Stimulated activated effector memory CD8-positive, alpha-beta T cell treated with anti-CD3 and anti-CD28 coated beads, Interleukin-12 subunit alpha, Interleukin-12 subunit beta, amount 100 ng/mL, for 72 hours (primary cell): ENCODE results near the gene ABHD10.

Experiments
- ATAC-seq: fragments of 150-1000 bp; cut with Tn5 transposase; 2 replicates; pipeline ENCODE4 v1.10.0; 2021
- DNase-seq, 2 donors: peaks; one replicate each; pipeline ENCODE4 v3.0.0; 2021 to 2022; ENCODE audit warnings: low spot score in 2 of 2
- H3K27ac Mint-ChIP-seq: one replicate; pipeline ENCODE4 v1.8.0; 2022; ENCODE audit warnings: mild to moderate bottlenecking, mixed read lengths
- H3K36me3 Mint-ChIP-seq: one replicate; pipeline ENCODE4 v1.8.0; 2022; ENCODE audit warnings: mild to moderate bottlenecking, mixed read lengths
- H3K4me1 Mint-ChIP-seq: one replicate; pipeline ENCODE4 v1.8.0; 2022; ENCODE audit warnings: mixed read lengths
- H3K4me3 Mint-ChIP-seq: one replicate; pipeline ENCODE4 v1.8.0; 2022; ENCODE audit warnings: mild to moderate bottlenecking, mixed read lengths
- H3K9me3 Mint-ChIP-seq: one replicate; pipeline ENCODE4 v1.8.0; 2022; ENCODE audit warnings: mixed read lengths

The ABHD10 gene

DNA sequence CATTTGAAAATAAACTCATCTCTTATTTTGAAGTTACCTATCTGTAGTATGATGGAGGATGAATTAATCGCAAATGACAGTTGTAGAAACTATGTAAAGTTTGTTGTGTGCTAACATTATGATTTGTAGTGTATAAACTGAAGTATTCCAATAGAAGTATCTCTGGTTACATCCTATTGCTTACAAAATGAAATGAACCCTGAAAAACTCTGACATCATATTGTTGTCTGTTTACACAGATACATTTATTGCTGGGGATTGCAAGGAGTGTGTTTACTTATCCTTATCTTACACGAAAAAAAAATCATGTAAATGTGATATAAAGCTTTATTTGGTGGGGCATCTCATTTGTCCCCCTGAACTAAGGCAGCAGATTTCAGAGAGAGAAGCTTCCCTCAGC is 2.6 kb upstream of the ABHD10 start:
- H3K36me3 Mint-ChIP-seq, result peaks cover 31% of the 10 kb centered on the region
- H3K9me3 Mint-ChIP-seq, result no peaks in the 10 kb centered on the region
- peaks cover 12% of the 10 kb centered on the region for H3K4me1 Mint-ChIP-seq
- H3K27ac Mint-ChIP-seq, result no peak overlapping the region
- DNase-seq (no peak), ATAC-seq (no peak)
- H3K4me3 Mint-ChIP-seq, result no peak overlapping the region

DNA sequence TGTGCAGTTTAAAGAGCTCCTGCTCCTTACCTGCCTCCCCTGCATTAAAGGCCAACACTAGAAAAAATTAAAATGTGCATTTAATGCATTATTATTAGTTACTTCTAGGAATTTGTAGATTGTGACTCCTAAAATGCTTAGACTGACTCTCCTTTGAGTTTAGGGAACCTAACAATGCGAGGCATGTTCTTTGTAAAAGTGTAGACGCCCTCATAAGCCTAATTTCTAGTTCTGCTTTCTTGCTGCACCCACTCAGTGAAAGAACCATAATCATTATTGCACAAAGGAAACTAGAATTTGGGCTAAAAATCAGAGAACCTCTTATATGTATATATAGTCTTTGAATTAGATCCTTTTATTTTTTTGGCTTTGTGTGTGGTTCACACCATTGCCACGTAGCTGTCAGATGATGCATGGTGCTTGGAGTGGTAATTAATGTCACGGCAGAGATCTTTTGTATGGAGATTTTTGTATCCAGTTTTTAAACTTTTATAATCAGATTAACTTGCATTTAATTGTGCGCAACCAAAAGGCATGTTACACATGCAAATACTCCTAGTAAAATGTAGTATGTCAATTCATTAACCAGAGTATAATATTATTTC is 710 bp downstream of the ABHD10 start:
- H3K4me1 Mint-ChIP-seq, result peaks cover 20% of the 10 kb centered on the region

DNA sequence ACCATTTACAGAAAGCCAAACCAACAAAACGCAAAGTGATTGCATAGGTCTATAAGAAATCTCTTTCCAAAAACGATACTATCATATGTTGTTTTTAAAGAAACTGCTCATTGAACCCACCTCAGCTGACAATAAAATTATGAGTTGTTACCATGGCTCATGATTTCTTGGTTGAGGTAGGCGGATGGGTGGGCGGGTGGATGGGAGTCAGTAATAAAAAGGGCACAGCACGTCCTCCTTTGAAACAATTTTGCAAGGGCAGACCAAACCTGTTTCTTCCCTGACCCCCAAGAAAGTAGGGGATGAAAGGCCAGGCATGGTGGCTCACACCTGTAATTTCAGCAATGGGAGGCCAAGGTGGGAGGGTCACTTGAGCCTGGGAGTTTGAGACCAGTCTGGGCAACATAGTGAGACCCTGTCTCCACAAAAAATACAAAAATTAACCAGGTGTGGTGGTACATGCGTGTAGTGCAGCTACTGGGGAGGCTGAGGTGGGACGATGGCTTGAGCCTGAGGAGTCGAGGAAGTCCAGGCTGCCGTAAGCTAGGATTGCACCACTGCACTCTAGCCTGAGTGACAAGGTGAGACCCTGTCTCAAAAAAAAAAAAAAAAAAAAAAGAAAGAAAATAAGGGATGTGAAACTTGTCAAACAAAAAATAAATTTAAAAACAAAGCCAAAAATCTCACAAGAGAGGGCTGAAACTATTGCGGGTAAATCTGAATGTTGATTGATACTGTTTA is 2.1 kb downstream of the ABHD10 start:
- Mint-ChIP-seq H3K36me3 (peaks cover 66% of the 10 kb centered on the region), H3K4me3 (peak overlapping the region; percentile 85), H3K27ac (peak overlapping the region; percentile 94), H3K4me1 (peaks cover 34% of the 10 kb centered on the region), H3K9me3 (no peaks in the 10 kb centered on the region)
- ATAC-seq (no peak), DNase-seq (no peak)

More for the DNA sequence above, 710 bp downstream of the ABHD10 start:
- DNase-seq, result no peak
- no peaks in the 10 kb centered on the region for H3K9me3 Mint-ChIP-seq
- peaks cover 63% of the 10 kb centered on the region for H3K36me3 Mint-ChIP-seq
- peak; percentile 53 for ATAC-seq
- peak overlapping the region; percentile 85 for H3K4me3 Mint-ChIP-seq
- H3K27ac Mint-ChIP-seq, result peak overlapping the region; percentile 94

DNA sequence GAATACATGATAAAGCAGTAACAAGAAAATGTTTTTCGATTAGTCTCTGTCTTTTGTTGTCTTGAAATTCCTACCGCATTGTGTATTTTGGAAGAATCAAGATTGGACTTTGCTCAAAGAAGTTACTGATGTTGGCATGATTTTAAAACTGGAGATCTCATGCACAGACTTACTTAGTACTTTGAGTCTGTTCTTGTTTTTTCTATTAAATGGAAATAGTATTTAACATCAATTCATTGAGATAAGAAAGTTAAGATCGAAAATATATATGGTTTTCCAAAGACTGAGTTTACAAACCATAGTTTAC is 2.6 kb downstream of the ABHD10 start:
- ATAC-seq (no peak), DNase-seq (no peak)
- Mint-ChIP-seq H3K4me3 (peak overlapping the region; percentile 85), H3K9me3 (no peaks in the 10 kb centered on the region), H3K36me3 (peaks cover 72% of the 10 kb centered on the region), H3K4me1 (peaks cover 36% of the 10 kb centered on the region), H3K27ac (no peak overlapping the region)

DNA sequence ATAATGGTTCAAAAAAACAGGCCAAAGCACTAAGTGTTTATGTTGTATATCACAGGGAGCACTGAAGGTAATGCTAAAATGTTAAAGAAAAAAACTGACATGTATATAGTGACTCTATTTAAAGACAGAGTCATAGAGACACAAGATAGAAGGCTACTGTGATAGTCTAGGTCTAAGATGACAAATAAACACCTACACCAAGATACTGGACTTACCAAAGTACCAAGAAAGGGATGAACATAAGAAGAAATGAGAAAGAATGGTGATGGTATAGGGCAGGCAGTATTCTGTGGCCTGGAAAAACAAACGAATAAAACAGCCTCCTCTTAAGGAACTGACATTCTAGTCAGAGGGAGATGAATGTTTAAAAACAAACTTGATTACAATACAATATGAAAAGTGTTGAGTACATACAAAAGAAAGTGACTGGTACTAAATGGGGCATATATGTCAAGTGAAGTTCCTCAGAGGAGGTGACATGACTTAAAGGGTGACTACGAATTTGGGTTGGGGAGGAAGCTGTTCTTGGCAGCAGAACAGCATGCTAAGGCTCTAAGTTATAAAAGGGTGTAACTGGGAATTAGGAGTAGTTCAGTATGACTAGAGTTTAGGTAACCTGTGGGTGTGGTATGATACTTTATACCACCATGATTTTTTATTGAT is 5.9 kb downstream of the ABHD10 start:
- H3K36me3 Mint-ChIP-seq, result peaks cover 88% of the 10 kb centered on the region
- DNase-seq, result no peak
- peak overlapping the region; percentile 15 for H3K4me3 Mint-ChIP-seq
- H3K27ac Mint-ChIP-seq, result peak overlapping the region; percentile 32
- no peaks in the 10 kb centered on the region for H3K9me3 Mint-ChIP-seq
- peak; percentile 92 for ATAC-seq
- H3K4me1 Mint-ChIP-seq, result peaks cover 54% of the 10 kb centered on the region

DNA sequence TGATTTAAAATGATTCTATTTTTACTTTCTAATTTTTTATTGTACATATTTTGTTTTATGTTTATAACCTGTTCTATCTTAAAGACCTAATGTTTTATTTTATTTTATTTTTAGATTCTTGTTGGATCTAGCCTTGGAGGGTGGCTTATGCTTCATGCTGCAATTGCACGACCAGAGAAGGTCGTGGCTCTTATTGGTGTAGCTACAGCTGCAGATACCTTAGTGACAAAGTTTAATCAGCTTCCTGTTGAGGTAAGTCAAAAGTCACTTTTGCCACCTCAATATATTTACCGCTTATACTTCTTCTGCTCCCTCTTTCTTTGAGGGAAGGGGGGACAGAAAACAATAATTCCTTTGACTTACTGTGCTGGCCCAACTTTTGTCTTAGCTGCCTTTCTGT is 8.0 kb downstream of the ABHD10 start:
- ATAC-seq, result peak; percentile 38
- DNase-seq, result no peak
- Mint-ChIP-seq H3K4me1 (peaks cover 48% of the 10 kb centered on the region), H3K4me3 (no peak overlapping the region), H3K27ac (no peak overlapping the region), H3K9me3 (no peaks in the 10 kb centered on the region), H3K36me3 (peaks cover 77% of the 10 kb centered on the region)

DNA sequence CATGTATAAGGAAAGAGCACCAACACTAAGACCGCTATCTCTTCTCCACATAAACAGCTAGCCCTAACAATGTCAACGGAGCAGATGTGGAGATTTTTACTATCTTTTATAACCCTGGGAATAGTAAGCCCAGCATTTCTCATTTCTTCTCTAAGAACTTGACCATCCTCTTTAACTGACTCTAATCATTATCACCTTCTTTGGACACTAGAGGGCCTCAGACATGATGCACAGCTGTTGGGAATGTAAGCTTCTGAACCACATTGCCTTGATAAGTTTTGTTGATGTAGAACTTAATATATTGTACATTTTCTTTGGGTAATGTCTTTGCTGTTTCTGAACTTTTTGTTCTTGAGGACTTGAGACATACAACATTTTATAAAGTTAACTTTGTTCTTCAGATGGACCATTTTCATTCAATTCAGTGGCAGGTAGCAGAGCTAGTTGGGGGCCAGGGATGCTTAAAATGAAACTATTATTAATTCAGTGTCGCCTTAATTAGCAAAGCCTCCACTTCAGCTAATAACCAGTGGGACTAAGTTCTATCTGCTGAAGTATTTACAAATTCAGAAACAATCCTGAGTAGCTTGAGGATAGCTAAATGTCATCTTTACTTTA is 10.3 kb downstream of the ABHD10 start:
- peak; percentile 57 for ATAC-seq
- no peaks in the 10 kb centered on the region for H3K9me3 Mint-ChIP-seq

DNA sequence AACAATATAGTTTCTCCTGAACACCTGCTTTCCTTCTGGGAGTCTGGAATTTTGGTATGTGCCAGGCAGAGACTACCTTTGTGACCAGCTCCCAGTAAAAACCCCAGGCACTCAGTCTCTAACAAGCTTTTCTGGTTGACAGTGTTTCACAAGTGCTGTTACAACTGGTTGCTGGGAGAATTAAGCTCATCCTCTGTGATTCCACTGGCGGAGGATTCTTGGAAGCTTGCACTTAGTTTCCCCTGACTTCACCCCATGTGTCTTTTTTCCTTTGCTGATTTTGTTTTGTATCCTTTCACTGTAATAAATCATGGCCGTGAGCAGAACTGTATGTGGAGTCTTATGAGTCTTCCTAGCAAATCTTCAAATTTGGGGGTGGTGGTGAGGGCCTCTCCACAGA is 14.2 kb downstream of the ABHD10 start:
- Mint-ChIP-seq H3K36me3 (peaks cover 43% of the 10 kb centered on the region), H3K4me1 (peaks cover 11% of the 10 kb centered on the region), H3K27ac (no peak overlapping the region), H3K4me3 (no peak overlapping the region), H3K9me3 (no peaks in the 10 kb centered on the region)
- no peak for DNase-seq
- ATAC-seq, result no peak

More for the DNA sequence above, 10.3 kb downstream of the ABHD10 start:
- H3K4me1 Mint-ChIP-seq, result peaks cover 43% of the 10 kb centered on the region
- H3K27ac Mint-ChIP-seq, result no peak overlapping the region
- peaks cover 71% of the 10 kb centered on the region for H3K36me3 Mint-ChIP-seq
- no peak for DNase-seq
- H3K4me3 Mint-ChIP-seq, result no peak overlapping the region

DNA sequence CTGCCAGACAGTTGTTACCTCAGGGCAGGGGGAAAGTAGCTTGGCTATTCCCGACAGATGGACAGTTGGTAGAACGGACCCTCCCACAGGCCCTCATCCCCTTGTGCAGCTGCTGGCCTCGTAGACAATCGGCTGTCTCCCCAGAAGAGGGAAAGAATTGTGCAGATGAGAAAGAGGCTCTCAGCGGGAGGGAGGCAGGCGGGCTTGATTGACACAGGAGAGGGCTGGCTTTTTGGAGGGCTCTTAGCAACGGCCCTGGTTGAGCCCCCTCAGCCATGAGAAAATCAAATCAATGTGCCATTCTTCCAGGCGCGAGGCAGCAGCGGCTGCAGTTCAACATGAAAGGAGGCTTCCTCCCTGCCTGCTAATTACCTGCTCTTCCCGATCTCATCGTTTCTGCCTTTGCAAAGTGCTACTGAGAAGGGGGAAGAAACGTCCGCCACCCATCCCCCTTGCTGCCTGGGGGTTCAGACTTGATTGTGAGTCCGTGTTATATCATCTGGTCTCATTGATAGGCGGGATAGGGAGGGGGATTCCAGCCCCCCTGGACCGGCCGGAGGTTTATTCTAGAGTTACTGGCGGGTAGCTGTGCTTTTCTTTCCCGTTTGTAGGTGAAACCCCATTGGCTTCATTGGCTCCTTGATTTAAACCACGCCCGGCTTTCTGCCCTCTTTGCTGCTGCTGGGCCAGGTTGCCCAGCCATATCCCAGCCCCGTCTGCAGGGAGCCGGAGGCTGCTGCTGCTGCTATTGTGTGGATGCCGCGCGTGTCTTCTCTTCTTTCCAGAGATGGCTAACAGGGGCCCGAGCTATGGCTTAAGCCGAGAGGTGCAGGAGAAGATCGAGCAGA is 20.0 kb downstream of the ABHD10 start, which contains the start of gene TAGLN3:
TSS of gene TAGLN3 (plus strand) at position 287 of the 848 bp plus-strand sequence. CDS start at position 788, 501 bp downstream.
- H3K36me3 Mint-ChIP-seq, result no peaks in the 10 kb centered on the region
- no peaks in the 10 kb centered on the region for H3K9me3 Mint-ChIP-seq
- H3K4me3 Mint-ChIP-seq, result peak within 1 kb of the TSS; percentile 40
- H3K27ac Mint-ChIP-seq, result no peak within 1 kb of the TSS
- DNase-seq (no peak), ATAC-seq (no peak)
- peaks cover 31% of the 10 kb centered on the region for H3K4me1 Mint-ChIP-seq

DNA sequence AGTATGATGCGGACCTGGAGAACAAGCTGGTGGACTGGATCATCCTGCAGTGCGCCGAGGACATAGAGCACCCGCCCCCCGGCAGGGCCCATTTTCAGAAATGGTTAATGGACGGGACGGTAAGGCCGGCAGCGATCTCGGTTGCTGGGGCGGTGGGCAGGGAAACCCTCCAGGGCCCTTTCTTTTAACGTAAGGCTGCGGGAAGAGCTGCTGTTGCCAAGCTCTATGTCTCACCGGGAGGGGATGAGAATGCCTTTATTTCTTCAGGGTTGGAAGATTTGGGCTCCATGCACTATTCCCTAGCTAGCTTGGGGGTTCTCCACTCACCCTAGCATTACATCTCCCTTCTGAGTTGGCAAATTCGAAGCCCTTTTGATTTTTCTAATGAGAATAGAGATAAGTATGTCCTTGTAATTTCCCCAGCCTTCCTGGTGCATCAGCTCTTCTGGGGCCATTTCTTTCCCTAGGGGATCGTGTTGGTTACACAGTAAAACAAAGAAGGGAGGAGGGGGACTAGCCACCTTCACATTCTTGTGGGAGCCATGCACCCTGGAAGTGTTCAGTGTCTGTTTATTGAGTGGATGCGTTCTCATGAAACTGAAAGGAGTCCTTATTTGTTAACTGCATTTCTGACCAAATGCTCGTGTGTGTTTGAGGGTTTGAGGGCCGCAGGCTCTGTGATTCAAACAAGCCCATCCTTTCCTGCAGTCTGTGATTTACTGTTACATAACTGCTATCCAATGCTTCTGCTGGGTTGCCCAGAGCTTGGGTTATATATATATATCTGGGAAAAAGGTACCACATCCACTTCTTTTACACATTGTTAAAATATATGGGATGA is 20.9 kb downstream of the ABHD10 start:
- H3K36me3 Mint-ChIP-seq, result no peaks in the 10 kb centered on the region
- H3K27ac Mint-ChIP-seq, result no peak overlapping the region
- peaks cover 39% of the 10 kb centered on the region for H3K4me1 Mint-ChIP-seq
- ATAC-seq, result no peak
- DNase-seq, result no peak
- H3K9me3 Mint-ChIP-seq, result no peaks in the 10 kb centered on the region
- peak overlapping the region; percentile 40 for H3K4me3 Mint-ChIP-seq

DNA sequence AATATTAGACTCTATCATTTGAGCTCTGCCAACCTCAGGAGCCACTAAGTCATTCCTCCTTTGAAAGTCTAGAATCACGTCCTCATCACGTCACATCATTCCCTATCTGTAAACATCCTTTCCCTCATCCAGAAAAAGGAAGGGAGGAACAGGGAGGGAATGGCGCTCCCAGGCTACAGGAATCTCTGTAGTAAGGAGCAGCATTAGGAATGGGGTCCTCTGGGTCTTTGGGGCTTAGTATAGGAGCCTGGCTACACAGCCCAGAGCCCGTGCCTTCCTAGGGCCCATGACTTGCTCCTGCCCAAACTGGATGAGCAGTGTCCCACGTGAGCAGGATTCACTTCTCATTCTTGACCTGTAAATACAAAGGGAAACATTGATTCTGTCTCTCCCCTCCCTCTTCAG is 21.5 kb downstream of the ABHD10 start:
- ATAC-seq, result no peak
- Mint-ChIP-seq H3K36me3 (no peaks in the 10 kb centered on the region), H3K9me3 (no peaks in the 10 kb centered on the region), H3K27ac (no peak overlapping the region), H3K4me1 (peaks cover 46% of the 10 kb centered on the region), H3K4me3 (no peak overlapping the region)
- peak in 1 of 2 donors; percentile 20 for DNase-seq

DNA sequence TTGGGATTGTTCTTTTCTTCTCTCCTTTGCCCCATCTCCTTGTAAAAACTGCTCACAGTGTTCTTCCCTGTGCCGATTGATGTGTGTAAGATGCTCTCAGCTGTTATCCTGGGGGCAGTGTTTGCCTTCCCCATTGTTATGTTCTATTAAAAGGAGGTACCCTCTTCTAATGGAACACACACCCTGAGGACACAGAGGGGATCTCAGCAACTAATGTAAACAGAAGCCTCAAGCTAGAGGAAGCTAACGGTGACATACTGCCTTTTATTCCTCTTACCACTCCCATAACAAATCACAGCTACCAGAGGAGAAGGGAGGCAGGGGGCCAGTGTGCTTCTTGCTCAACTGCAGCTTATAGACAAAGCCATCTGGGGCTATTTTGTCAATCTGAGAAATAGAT is 22.1 kb downstream of the ABHD10 start:
- H3K4me1 Mint-ChIP-seq, result peaks cover 48% of the 10 kb centered on the region
- H3K36me3 Mint-ChIP-seq, result no peaks in the 10 kb centered on the region
- no peak overlapping the region for H3K4me3 Mint-ChIP-seq

DNA sequence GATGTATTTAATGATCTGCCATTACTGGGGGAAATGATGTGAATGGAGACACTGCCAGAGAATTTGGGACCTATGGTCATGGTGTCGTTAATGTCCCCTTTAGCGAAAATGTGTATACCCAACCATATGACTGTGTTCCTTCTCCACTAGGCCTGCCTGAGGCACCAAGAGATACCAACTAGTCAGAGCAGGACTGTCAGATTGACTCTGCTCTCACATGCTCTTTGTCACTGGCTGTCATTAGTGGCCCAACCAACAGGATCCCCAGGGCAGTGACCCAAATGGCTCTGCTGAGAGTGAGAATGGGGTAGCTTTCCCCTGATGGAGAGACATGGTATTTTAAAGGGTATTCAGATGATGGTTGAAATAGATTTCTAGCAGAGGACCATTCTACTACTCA is 22.7 kb downstream of the ABHD10 start:
- ATAC-seq (peak; percentile 71), DNase-seq (peak in 1 of 2 donors; percentile 10)
- Mint-ChIP-seq H3K27ac (no peak overlapping the region), H3K4me1 (peaks cover 48% of the 10 kb centered on the region), H3K9me3 (no peaks in the 10 kb centered on the region), H3K4me3 (no peak overlapping the region), H3K36me3 (no peaks in the 10 kb centered on the region)

More for the DNA sequence above, 22.1 kb downstream of the ABHD10 start:
- H3K27ac Mint-ChIP-seq, result no peak overlapping the region
- ATAC-seq (no peak), DNase-seq (no peak)
- H3K9me3 Mint-ChIP-seq, result no peaks in the 10 kb centered on the region
